Stimulated activated CD4-positive, alpha-beta T cell treated with anti-CD3 and anti-CD28 coated beads, Interleukin-12 subunit alpha, Interleukin-12 subunit beta, amount 100 ng/mL, for 24 hours (primary cell): ENCODE measurements around the gene THTPA.

Source experiments
- DNase-seq, 2 experiments: peaks; one replicate each; pipeline ENCODE4 v3.0.0-alpha.2; 2020; ENCODE audit warnings: low read depth in 2 of 2

The THTPA gene, protein sequence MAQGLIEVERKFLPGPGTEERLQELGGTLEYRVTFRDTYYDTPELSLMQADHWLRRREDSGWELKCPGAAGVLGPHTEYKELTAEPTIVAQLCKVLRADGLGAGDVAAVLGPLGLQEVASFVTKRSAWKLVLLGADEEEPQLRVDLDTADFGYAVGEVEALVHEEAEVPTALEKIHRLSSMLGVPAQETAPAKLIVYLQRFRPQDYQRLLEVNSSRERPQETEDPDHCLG

DNA sequence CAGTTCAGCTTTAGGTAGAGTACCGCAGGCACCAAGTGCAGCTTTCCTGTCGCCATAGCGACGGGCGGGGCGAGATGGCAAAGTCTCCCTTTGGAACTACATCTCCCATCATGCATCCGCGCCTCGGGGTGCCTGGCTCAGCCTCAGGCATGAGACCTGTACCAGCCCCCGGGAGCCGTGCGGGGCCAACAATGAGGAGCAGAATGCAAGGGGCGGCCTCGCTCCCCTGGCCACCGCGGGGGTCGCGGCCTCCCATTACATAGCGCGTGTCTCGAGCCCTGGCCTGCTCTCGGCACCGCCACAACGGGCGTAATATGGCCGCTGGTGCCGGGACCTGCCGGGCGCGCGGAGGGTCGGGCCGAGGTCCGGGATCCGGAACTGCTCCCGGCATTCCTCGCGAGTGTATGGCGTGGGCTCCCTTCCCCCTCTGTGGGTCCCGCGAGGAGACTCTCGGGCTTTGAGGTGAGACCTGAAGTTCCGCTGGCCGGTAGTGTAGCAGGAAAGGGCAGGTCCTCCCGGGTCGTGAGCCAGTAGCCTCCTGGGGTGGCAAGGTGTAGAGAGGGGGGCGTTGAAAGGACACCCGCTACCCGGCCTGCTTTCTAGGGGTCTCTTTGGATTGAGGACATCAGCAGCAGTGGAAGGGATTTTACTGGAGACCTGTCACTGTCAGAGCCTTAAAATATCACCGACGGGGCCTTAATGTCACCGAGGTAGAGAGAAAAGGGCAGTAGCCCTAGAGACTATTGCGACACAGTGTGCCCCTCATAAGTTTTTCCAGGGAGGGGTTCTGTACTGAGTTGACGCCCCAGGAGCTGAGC, at the start of gene THTPA:
TSS of gene THTPA (plus strand) at position 390 of the 818 bp plus-strand sequence. CDS start 487 bp downstream, outside the sequence.
- peak; percentile 84 to 92 for DNase-seq

DNA sequence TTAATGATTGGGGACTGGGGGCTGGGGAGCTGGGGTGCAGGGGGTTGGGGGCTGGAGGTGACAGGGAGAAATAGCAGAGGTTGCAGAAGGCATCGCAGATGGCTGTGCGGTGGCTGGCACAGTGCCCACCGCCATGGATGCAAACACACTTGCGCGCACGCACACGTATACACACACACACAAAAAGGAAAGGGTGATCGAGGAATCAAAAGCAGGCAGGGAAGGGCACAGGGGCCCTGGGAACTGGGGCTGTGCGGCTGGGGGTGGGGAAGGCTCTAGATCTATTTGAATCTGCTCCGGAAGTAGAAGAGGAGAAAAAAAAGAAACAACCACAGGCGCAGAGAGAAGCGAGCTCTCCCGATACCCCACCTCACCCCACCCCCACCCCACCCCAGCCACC, 43.9 kb upstream of the THTPA start:
- no peak for DNase-seq

DNA sequence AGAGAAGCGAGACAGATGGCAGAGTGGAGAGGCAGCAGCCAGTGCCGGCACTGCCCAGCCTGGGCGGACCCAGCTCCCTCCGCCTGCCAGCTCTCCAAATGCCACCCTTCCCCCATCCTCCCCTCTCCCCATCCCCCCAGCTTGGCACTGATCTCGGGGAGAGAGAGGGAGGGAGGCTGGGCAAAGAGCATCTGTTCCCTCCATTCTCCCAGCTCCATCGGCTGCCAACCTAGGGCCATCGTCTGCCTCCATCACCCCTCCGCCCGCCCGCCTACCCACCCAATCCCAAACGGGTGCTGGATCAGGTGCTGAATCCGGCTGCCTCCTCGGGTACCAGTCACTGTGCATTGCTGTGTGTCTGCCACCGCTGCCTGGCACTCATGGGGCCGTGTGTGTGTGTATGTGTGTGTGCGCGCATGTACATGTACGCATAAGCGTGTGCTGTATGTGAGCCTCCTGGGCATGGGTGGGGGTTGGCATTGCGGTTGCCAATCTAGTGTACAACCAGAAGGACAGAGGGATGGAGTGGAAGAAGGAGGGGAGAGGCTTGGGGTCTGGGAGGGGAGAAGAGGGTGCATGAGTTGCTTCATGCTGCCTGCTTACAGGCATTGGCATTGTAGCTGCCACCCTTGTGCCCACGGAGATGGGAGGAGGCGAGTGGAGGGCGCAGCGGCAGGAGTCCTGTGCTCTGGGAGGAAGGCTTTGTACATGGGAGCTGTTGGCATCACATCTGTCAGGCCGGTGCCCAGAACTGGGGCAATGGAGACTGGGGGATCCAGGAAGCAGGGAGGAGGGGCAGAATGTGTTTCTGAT, 42.9 kb upstream of the THTPA start:
- DNase-seq = no peak

DNA sequence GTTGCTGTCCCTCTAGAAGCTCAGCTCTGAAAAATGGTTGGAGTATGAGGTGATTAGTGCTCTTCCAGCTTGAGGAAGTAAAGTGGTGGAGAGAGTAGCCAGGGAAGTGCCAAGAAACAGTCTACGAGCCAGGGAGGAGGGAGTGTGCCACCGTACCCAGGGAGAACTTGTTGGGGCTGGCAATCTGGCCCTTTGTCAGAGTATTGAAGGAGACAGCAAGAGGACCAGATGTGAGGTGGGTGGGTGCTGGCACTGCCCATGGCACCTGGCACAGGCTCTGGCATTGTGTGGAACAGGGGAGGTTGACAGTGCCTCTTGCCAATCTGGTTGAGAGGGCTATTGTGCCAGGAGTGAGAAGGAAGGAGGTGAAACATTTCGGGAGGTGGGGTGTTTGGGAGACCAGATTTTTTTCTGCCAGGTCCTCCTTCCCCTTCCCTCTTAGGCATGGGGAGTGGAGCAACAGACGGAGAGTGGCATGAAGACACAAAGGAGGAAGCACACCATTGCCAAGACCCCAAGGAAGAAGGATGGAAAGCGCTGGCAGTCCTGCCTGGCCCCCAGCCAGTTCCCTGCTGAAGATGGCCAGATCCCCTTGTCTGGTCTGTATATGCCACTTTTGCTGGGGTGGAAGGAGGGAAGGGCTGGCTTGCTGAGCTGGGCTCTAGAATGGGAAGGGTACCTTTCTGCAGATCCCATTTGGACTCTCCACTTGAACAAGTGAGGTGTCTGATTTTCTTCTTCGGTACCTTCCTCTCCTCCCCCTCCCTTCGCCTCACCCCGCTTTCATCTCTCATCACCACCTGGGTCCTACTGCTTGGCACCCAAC, 42.0 kb upstream of the THTPA start:
- no peak for DNase-seq

DNA sequence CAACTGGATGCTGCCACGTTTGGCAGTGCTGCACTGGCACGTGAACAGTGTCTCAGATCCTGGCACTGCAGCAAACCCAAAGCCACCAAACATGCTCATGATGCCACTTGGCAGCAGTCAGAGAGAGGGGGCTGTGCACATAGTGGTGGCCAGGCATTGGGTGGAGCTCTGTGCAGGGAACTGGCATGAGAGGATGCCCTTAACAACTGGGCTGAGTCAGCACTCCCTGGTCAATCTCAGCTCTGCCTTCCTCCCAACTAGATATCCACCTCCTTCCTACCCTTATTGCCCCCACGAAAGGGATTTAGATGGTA, 41.5 kb upstream of the THTPA start:
- no peak for DNase-seq

DNA sequence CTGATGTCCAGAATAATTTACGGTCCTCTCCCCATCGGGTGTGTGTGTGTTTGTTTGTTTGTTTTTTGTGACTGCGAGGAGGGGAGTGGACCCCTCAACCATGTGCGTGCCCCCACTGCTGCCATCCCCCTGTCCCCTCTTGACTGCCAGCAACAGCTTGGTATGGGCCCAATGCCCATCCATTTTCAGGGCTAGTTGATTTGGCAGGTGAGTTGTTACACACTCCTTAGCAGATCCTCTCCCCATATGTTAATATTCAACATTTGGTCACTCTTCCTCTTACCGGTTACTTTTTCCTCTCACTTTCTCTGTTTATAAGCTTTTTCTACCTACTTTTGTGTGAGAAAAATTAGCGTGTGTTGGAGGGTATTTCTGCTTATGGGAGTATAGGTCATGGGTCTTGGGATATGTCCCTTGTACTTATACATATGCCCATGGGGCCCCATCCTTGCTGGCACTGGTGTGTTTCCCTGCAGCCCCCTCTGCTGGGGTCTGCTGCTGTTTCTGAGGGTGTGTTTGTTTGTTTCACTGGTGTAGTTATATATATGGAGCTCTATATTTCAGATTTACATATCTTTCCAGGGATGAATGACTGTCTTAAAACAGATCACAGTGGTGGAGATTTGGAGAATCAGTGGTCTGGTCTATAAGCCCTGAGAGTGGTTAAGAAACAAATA, 38.3 kb upstream of the THTPA start:
- DNase-seq = no peak

DNA sequence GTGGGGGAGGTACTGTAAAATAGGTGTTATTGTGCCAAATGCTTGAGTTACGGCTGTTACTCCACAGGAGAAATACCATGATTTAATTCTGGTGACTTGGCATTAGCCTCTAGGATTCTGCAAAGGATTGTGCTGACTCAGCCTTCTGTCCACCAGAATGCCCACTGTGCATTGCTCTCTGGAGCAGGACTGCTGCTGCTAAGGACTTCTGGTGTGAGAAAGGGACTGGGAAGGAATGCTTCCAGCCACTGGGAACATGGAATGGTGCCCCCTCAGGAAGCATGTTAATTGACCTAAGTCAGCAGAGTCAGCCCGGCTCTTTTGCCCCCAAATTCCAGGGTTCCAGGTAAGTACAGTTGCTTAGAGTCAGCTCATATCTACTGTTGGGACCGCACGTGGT, 37.4 kb upstream of the THTPA start:
- DNase-seq = no peak

DNA sequence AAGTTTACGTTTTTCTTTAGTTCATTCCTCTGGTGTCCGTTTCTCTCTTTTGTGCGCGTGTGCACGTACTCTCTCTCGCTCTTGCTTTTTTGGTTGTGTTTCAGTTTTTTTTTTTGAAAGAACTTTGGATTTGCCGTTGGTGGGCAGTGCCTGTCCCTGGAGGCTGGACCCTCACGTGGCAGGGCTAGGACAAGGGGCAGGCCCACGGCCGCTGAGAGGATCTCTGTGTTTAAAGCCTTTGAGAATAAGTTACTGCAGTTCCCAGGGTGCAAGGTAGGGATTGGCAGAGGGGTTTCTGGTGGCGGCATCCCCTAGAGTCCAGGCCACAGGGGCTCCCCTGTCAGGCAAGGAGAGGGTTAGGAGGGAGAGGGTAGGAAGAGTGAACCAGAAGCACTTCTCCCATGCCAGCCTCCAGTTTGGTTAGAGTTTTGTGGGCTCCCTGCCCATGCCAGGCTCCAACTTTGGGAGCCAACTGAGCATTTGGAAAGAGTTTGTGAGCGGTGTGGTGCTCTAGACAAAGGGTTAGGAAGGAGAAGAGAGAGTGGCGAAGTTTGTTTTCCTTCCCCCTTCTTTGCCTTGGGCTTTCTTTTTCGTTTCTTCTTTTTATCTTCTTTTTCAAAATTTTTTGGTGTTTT, 35.1 kb upstream of the THTPA start:
- DNase-seq = no peak

DNA sequence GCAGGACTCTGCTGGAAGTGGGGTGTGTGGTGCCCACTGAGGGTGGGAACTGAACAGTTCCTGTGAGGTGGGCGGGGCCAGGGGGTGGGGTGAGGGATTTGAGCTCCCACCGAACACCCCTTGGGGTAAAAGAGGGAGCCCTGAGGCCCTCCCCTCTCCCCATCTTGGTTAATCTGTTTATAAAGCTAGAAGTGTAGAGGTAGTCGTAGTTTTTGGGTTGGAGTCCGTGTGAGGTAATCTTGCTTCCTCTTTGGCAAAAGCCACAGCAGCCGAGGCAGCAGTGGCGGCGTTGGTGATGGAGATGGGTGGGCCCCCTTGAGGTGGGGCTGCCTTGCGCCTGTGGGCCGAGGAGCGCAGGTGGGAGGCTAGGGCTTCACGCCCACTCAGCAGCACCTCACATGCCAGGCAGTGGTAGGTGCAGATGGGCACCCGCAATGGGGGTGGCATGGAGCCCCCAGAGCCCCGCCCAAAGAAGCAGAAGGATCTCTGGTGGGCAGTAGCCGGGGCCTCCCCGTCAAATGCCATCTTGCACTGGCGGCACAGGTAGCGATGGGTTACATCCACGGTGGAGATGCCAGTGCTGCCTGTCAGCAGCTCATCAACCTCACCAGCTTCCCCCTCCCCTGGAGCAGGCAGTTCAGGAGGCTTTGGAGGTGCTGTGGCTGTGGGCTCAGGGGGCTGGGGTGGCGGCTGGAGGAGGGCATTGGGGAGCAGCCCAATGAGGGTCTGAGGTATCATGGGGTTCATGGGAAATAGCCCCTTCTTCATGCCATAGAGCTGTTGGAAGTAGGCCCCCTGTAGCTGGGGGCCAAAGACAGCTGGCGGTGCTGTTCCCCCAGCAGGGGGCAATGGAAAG, 34.1 kb upstream of the THTPA start:
- DNase-seq = no peak

DNA sequence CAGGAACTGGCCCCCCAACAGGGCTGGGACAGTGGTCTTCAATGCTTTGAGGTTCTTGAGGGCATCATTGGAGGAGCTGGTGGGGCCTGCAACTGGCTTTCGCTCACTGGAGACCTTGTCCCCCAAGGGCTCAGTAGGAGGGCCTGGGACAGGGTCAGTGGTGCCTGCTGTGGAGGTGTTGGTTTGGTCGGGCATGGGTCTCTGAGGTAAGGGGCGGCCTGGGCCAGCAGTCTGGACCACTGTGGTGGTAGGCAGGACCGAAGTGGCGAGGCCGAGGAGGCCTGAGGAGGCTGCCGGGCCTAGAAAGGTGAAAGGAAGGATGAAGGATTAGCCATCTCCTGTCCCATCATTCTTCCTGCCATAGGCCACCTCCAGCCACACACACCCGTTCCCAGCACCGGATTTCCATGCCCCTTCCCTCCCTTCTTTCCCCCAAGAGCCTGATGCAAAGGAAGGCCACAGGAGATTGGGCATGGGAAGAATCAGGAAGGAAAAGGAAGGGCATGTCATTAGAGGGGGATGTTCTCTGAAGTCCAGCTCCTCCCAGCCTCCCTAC, 33.4 kb upstream of the THTPA start:
- no peak for DNase-seq

DNA sequence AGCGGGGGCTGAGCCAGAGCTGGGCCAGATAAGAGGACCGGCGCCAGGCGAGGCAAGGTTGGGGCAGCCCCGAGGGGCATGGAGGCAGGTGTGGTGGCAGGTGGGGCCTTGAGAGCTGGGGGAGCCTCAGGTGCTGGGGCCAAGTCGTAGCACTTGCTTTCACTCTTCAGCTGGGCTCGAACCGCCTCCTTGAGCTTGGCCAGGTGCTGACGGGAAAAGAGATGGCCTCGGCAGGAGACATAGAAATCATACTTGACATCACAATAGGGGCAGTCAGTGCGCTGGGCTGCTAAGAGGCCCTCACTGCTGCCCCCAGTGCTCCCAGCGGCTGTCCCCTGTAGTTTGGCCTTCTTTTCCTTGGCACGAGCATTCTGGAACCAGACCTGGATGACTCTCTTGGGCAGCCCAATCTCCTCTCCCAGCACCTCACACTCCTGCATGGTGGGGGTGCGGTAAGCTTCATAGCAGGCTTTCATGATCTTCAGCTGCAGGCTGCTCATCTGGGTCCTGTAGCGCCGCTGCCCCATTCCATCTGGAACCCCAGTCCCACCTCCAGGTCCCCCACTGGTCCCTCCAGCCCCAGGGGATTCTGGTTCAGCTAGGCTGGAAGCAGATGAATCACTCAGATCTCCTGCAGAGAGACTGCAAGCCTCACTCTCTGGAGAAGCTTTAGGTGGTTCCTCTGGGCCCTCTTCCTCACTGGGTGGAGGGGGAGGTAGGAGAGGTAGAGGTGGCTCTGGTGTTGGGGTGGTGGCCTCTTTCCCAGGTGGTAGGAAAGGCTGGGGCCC, 32.6 kb upstream of the THTPA start:
- DNase-seq = no peak

DNA sequence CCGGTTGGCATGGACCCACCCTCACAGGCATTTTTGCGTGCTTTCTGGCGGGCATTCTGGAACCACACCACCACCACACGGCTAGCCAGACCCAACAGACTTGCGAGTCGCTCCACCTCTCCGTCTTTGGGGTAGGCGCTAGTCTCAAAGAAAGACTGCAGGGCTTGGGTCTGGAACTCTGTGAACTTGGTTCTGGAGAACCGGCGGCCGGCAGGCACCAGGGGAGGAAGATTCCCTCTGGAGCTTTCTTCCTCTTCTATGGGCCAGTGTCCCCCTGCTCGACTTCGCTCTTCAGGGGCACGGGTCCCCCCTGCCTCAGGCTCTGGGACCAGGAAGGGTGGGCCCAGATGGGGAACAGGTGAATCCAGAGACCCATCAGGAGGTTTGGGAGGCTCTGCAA, 31.1 kb upstream of the THTPA start:
- no peak for DNase-seq

DNA sequence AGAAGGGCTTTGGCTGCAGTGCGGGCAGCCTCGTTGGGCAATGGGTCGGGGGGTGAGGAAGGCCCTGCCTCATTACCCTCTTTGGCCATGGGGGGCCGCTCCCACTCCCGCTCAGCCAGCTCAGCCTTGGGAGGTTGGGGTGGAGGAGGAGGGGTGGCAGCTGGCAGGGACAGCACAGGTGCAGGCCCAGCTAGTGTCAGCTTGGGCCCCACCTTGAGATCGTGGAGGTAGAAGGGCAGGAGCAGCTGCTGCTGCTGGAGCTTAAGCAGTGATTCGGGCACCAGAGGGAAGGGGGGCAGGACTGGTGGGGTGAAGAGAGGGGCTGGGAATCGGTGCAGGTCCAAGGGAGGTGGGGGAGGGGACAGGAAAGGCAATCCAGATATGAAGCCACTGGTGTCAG, 30.5 kb upstream of the THTPA start:
- no peak for DNase-seq

DNA sequence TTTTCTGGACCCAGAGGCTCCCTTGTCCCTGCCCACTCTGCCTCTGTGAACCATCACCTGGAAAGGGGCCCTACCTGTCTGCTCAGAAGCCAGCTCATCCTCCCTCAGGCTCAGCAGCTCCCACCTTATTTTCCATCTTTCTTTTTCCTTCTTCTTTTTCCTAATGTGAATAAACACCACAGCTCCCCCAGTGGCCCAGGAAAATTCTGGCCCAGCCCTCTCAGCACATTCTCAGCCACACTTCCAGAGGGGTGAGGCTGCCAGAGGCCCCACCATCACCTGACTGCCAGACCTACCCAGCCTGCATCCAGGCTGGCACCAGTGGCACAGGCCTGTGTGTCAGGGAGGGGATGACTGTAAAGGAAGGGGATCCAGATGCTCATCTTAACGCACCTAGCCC, 27.5 kb upstream of the THTPA start:
- no peak for DNase-seq

DNA sequence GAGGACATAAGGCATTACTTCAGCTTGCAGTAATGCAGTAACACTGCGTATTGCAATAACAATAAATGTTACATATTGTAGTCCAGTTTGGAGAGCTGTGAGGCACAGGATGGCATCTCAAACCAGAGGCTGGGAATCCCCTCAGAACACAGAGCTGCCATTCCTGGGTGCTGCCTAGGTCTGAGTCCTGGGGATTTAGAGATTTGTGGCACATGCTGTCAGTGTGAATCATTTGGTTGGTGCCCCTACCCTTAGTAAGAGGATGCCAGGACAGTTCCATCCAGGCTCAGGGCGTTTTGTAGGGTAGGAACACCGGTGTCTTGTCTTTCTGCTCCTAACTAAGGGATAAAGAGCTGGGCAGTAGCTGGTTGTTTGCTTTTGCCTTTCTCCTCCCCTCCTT, 27.1 kb upstream of the THTPA start:
- DNase-seq = no peak

DNA sequence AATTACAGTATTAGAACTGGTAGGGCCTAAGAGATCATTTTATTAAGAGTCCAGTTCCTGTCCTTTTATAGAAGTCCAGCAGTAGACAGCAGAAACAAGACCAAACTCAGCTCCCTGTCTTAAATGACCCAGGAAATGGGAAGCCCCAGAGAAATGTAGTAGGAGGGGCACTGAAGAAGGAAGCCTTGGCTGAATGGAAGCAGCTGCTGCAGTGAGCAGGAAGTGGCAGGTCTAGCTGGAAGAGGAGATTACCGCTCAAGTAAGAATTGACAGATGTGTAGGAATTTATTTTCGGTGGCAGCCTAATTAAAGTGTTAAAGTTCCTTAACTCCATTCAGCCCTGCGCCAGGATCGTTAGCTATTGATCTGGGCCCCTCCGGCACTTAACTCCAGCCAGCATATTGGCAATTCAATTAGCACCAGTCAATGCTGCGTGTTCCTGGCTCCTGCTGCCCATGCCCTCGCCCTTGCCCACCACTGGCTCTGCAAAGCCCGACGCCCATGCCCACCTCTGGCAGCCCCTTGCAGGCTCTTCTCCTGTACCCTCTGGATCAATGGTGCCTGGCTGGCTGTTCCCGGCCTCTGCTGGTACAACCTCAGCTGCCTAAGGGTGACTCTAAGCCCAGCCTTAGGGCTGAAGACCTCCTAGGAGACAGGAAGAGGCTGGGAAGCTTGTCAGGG, 25.6 kb upstream of the THTPA start:
- DNase-seq = no peak

DNA sequence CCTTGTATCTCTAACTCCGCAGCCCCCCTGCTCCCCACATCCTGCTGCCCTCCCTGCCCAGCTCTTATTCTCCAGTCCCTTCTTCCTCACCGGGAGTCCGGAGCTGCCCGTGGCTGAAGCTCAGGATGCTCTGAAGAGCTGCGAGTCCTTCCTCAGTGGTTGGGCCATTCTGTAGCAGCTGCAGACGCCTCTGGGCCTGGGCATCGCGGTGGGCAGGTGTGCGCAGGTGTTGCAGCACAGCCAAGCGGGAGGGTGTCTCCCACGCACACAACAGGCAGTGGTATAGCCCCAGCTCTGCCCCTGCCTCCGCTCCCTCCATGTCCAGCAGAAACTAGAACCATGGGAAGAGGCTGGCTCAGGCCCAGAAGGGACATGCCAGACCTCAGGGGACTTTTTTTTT, 24.7 kb upstream of the THTPA start:
- no peak for DNase-seq

DNA sequence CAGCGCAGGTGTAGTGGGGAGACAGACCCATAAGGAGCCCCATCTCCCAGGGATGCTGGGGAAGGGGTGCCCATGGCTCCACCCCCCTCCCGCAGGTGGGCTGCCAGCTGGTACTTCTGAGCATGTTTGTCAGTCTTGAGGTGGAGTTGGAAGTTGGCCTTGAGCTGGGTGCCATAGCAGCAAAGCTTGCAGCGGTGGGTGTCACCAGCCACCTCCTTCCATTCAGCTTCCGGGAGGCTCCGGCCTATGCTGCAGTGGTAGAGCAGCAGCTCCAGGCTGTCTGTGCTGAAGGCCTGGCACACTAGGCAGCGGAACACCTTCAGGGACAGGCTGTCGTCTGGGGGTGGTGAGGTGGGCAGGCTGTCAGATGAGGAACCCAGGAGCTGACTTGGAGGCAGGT, 23.4 kb upstream of the THTPA start:
- no peak for DNase-seq
